NAMALWA (cell line): ENCODE data around the gene THOC5.
"Not testable (repeated sequence)": the region's sequence is repeated elsewhere in the genome, so short reads cannot be mapped to it uniquely, and the experiment has no call there.

ENCODE experiments used
- DNase-seq: peaks from one replicate; pipeline ENCODE4 v3.0.0-alpha.2; 2015; ENCODE audit warnings: low spot score

The THOC5 gene

GRCh38 chr22:29559853-29560252 is 6.3 kb upstream of the THOC5 start:
- no peak for DNase-seq

GRCh38 chr22:29559030-29559429 is 5.5 kb upstream of the THOC5 start:
- DNase-seq = no peak

- DNase-seq = no peak
Measured at GRCh38 chr22:29555065-29555644, 1.6 kb upstream of the THOC5 start.

GRCh38 chr22:29552357-29552756 is 1.2 kb downstream of the THOC5 start:
- DNase-seq = not testable (repeated sequence)

GRCh38 chr22:29550005-29550404 is 3.6 kb downstream of the THOC5 start:
- no peak for DNase-seq

- DNase-seq = not testable (repeated sequence)
Measured at GRCh38 chr22:29545045-29545444, 8.5 kb downstream of the THOC5 start.

GRCh38 chr22:29541845-29542244 is 11.7 kb downstream of the THOC5 start:
- DNase-seq = no peak

- no peak for DNase-seq
Measured at GRCh38 chr22:29539105-29539504, 14.5 kb downstream of the THOC5 start.

- no peak for DNase-seq
Measured at GRCh38 chr22:29536411-29536810, 17.1 kb downstream of the THOC5 start.

GRCh38 chr22:29531419-29531818 is 22.1 kb downstream of the THOC5 start:
- no peak for DNase-seq

GRCh38 chr22:29530716-29531115 is 22.8 kb downstream of the THOC5 start:
- no peak for DNase-seq

GRCh38 chr22:29528144-29528543 is 25.4 kb downstream of the THOC5 start:
- peak; percentile 24 for DNase-seq

- DNase-seq = peak; percentile 61
Measured at GRCh38 chr22:29524442-29525191, 28.9 kb downstream of the THOC5 start.

- no peak for DNase-seq
Measured at GRCh38 chr22:29523761-29524160, 29.8 kb downstream of the THOC5 start.

- DNase-seq = no peak
Measured at GRCh38 chr22:29521526-29521925, 32.0 kb downstream of the THOC5 start.

GRCh38 chr22:29520851-29521250 is 32.7 kb downstream of the THOC5 start:
- no peak for DNase-seq

GRCh38 chr22:29519996-29520395 is 33.6 kb downstream of the THOC5 start:
- DNase-seq = no peak

GRCh38 chr22:29518427-29518826 is 35.1 kb downstream of the THOC5 start:
- no peak for DNase-seq

- no peak for DNase-seq
Measured at GRCh38 chr22:29517215-29517908, 36.2 kb downstream of the THOC5 start.

GRCh38 chr22:29512031-29512430 is 41.5 kb downstream of the THOC5 start:
- DNase-seq = no peak

- DNase-seq = no peak
Measured at GRCh38 chr22:29511126-29511862, 42.3 kb downstream of the THOC5 start.

- no peak for DNase-seq
Measured at GRCh38 chr22:29510542-29510941, 43.0 kb downstream of the THOC5 start.

- no peak for DNase-seq
Measured at GRCh38 chr22:29509815-29510214, 43.7 kb downstream of the THOC5 start.
